Right atrium auricular region (tissue), 2 donors: ENCODE measurements around the gene FAS. TPM values are rescaled to one million over a fixed set of nuclear protein-coding genes. Genes with fewer than 3 reads are reported as not detected.
A peak's percentile ranks its signal among the peaks of the same experiment; 100 is the strongest.

Experiments
- DNase-seq: peaks from one replicate; pipeline ENCODE4 v3.0.0-alpha.2; 2019; ENCODE audit warnings: low spot score
- H3K27ac ChIP-seq, 2 donors: fragments of 200-600 bp; sonication (generic); 1 replicate in 1 of 2; 2 replicates in 1 of 2; pipeline ENCODE4 v1.5.1; 2016 to 2019
- H3K27me3 ChIP-seq, 2 donors: fragments of 200-600 bp; sonication (generic); one replicate each; pipeline versions ENCODE4 v1.5.1 to v1.6.0; 2017 to 2019
- H3K36me3 ChIP-seq: fragments of 200-600 bp; sonication (generic); one replicate; pipeline ENCODE4 v1.5.1; 2016
- H3K4me1 ChIP-seq, 2 donors: fragments of 200-600 bp; sonication (generic); one replicate each; pipeline versions ENCODE4 v1.5.1 to v1.6.0; 2017 to 2019
- H3K4me3 ChIP-seq, 2 donors: fragments of 200-600 bp; sonication (generic); 1 replicate in 1 of 2; 2 replicates in 1 of 2; pipeline ENCODE4 v1.5.1; 2017 to 2019; ENCODE audit warnings: mild to moderate bottlenecking in 1 of 2, moderate library complexity in 1 of 2
- H3K9me3 ChIP-seq, 2 donors: fragments of 200-600 bp; sonication (generic); one replicate each; pipeline ENCODE4 v1.5.1; 2019
- total RNA-seq, 2 donors: library from RNA; depleted of rRNA; stranded (reverse); fragments of >200 nt; gene quantifications; one replicate each; pipeline ENCODE4 v1.1.0, GENCODE V29; 2016
- TF ChIP-seq, protein P1 (sequence below), 2 donors: fragments of 200-600 bp; sonication (generic); IDR thresholded peaks; one replicate each; pipeline ENCODE4 v1.5.1; 2019; ENCODE audit warnings: antibody characterized with exemption in 2 of 2

Gene FAS
- total RNA-seq = 10 to 100 TPM in 1 of 2 donors, 1 to 10 TPM in 1; 8.0 to 12.2 TPM

- peaks cover 0 to 26% of the 10 kb centered on the region in 2 donors for H3K4me1 ChIP-seq
- H3K27me3 ChIP-seq = no peaks in the 10 kb centered on the region
- peak within 1 kb of the TSS; percentile 83 to 91 for H3K4me3 ChIP-seq
- peak within 1 kb of the TSS; percentile 91 to 94 for H3K27ac ChIP-seq
- peak; percentile 81 for DNase-seq
- H3K36me3 ChIP-seq = no peaks in the 10 kb centered on the region
- no peaks in the 10 kb centered on the region for H3K9me3 ChIP-seq
- TF ChIP-seq, protein P1, sequence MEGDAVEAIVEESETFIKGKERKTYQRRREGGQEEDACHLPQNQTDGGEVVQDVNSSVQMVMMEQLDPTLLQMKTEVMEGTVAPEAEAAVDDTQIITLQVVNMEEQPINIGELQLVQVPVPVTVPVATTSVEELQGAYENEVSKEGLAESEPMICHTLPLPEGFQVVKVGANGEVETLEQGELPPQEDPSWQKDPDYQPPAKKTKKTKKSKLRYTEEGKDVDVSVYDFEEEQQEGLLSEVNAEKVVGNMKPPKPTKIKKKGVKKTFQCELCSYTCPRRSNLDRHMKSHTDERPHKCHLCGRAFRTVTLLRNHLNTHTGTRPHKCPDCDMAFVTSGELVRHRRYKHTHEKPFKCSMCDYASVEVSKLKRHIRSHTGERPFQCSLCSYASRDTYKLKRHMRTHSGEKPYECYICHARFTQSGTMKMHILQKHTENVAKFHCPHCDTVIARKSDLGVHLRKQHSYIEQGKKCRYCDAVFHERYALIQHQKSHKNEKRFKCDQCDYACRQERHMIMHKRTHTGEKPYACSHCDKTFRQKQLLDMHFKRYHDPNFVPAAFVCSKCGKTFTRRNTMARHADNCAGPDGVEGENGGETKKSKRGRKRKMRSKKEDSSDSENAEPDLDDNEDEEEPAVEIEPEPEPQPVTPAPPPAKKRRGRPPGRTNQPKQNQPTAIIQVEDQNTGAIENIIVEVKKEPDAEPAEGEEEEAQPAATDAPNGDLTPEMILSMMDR (IDR thresholded peaks at IDR 0.05) = no peak
Observed at GRCh38 chr10:88990384-88991160, at the start of gene FAS. Gene FAS, plus strand, starts transcription at chr10:88990798. Its CDS starts 79 bp downstream, at chr10:88990877.

DNA sequence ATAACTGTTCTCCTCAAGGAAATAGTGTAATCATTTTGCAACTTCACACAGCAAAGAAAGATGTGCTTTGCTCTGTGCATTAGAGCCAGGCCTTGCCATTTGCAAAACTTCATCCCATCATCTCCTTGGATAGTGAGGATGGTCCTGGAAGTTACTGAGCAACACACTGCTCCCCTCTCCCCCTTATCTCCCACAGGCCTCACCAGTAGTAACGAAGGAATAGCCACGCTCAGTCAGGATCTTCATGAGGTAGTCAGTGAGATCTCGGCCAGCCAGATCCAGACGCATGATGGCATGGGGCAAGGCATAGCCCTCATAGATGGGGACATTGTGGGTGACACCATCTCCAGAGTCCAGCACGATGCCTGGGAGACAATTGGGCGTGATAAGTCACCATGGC lies 49.6 kb upstream of the FAS start:
- DNase-seq = no peak
- TF ChIP-seq, protein P1 (IDR thresholded peaks at IDR 0.05) = no peak
- H3K36me3 ChIP-seq = peaks cover 97% of the 10 kb centered on the region
- no peaks in the 10 kb centered on the region for H3K27me3 ChIP-seq
- peaks cover 0 to 16% of the 10 kb centered on the region in 2 donors for H3K4me1 ChIP-seq
- H3K27ac ChIP-seq = no peak overlapping the region
- no peaks in the 10 kb centered on the region for H3K9me3 ChIP-seq
- no peak overlapping the region for H3K4me3 ChIP-seq

DNA sequence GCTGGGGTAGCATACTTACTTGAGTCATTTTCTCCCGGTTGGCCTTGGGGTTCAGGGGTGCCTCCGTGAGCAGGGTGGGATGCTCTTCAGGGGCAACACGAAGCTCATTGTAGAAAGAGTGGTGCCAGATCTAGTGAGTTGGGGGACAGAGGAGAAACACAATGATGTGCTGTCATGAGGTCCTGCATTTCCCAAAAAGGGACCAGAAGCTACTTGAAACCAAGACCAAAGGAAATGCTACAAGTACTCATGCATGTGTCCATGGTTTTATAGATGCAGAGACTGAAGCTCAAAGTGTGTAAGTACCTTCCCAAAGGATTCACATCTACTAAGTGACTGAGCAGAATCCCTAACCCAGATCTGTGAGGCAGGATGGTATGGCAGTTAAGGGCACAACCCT lies 46.8 kb upstream of the FAS start:
- peaks cover 84% of the 10 kb centered on the region for H3K36me3 ChIP-seq
- H3K4me3 ChIP-seq = no peak overlapping the region
- no peak for DNase-seq
- H3K4me1 ChIP-seq = peaks cover 0 to 34% of the 10 kb centered on the region in 2 donors
- no peaks in the 10 kb centered on the region for H3K27me3 ChIP-seq
- H3K9me3 ChIP-seq = no peaks in the 10 kb centered on the region
- H3K27ac ChIP-seq = no peak overlapping the region
- TF ChIP-seq, protein P1 (IDR thresholded peaks at IDR 0.05) = no peak

DNA sequence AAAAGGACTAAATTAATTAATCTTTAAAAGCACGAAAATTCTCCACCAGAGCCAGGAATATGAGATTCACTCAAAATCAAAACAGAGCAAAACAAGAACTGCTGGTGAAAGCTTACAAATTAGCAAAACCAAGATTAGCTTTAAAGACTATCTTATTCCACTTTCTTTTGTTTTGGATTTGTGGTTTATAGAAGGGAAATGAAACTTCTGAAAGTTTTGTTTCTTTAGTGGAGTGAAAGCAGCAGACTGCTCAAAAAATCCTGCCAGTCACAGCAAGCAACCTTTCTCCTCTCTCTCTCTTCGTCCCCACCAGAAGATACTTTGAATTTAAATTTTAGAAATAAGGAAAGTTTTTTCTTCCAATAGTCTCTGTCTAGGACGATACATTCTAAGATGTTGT lies 45.8 kb upstream of the FAS start:
- Histone ChIP-seq H3K27me3 (no peaks in the 10 kb centered on the region), H3K36me3 (peaks cover 81% of the 10 kb centered on the region), H3K4me1 (peaks cover 0 to 35% of the 10 kb centered on the region in 2 donors), H3K27ac (no peak overlapping the region), H3K4me3 (no peak overlapping the region), H3K9me3 (no peaks in the 10 kb centered on the region)
- no peak for DNase-seq
- TF ChIP-seq, protein P1 (IDR thresholded peaks at IDR 0.05) = no peak

- DNase-seq = no peak
- Histone ChIP-seq H3K4me1 (peaks cover 0 to 48% of the 10 kb centered on the region in 2 donors), H3K36me3 (peaks cover 81% of the 10 kb centered on the region), H3K4me3 (no peak overlapping the region), H3K27ac (no peak overlapping the region), H3K27me3 (no peaks in the 10 kb centered on the region), H3K9me3 (no peaks in the 10 kb centered on the region)
- TF ChIP-seq, protein P1 (IDR thresholded peaks at IDR 0.05) = no peak
Observed at GRCh38 chr10:88946200-88946599, 44.4 kb upstream of the FAS start.
